Mesodermal cell (in vitro differentiated cells): ENCODE data around the gene MACROD2.
"Not testable (repeated sequence)": the region's sequence is repeated elsewhere in the genome, so short reads cannot be mapped to it uniquely, and the experiment has no call there.

ENCODE experiments used
- H3K27ac ChIP-seq: 2 replicates; pipeline ENCODE4 v1.7.0; 2013; ENCODE audit warnings: mild to moderate bottlenecking, low read depth, low read length, moderate library complexity; ENCODE audit not compliant: severe bottlenecking
- H3K36me3 ChIP-seq: 2 replicates; pipeline ENCODE4 v1.7.1; 2013; ENCODE audit warnings: mild to moderate bottlenecking, low read length, moderate library complexity; ENCODE audit not compliant: control insufficient read depth, insufficient read depth
- H3K4me1 ChIP-seq: one replicate; pipeline ENCODE4 v1.7.1; 2013; ENCODE audit warnings: mild to moderate bottlenecking, low read length; ENCODE audit not compliant: insufficient read depth, control insufficient read depth, poor library complexity, severe bottlenecking
- H3K4me3 ChIP-seq: 2 replicates; pipeline ENCODE4 v1.7.0; 2013; ENCODE audit warnings: low read length, control low read depth, mild to moderate bottlenecking; ENCODE audit not compliant: insufficient read depth, poor library complexity, severe bottlenecking; ENCODE audit errors: extremely low read depth
- H3K9me3 ChIP-seq: 2 replicates; pipeline ENCODE4 v1.7.1; 2013; ENCODE audit warnings: mild to moderate bottlenecking, low read length, moderate library complexity; ENCODE audit not compliant: control insufficient read depth
- WGBS, 2 experiments: methylation state at CpG; one replicate each; pipeline ENCODE4 v1.1.5; 2013; ENCODE audit warnings: missing lambda C conversion rate in 2 of 2; ENCODE audit not compliant: insufficient coverage in 2 of 2; 5-methylcytosine and 5-hydroxymethylcytosine counted together

The MACROD2 gene

DNA sequence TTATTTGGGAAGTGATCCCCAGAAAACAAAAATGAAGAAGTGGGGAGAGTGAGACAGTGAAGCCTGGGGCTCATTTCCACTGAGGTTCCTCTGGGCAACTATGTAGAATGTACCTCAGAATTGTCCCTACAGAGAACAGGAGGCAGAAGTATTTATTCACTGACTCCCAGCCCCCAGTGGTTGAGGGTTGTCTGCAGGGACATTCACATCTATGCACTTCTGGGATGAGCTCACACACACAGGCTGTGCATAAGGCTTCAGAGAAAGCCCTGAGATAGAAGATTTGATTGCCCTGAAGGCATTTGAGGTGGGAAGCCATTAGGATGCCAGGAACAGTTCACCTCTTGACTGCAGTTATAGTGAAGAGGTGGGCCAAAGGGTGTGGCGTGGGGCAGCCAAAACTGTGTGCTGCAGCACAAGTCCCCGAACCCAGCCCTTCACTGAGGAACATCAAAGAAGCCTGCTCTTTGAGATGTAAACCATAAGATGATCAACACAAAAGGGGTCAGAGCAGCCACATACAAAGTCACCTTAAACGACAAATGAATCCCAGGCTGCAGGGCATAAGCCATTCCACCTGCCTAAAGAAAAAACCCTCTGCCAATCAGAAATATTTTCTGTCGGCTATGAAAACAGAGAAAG is 1195.9 kb downstream of the MACROD2 start:
- Histone ChIP-seq H3K27ac (no peak overlapping the region), H3K4me1 (no peaks in the 10 kb centered on the region), H3K9me3 (no peaks in the 10 kb centered on the region), H3K4me3 (no peak overlapping the region), H3K36me3 (no peaks in the 10 kb centered on the region)
- WGBS, 2 experiments: 51 to 71% methylated on average over 2 to 4 of the region's 4 CpGs

DNA sequence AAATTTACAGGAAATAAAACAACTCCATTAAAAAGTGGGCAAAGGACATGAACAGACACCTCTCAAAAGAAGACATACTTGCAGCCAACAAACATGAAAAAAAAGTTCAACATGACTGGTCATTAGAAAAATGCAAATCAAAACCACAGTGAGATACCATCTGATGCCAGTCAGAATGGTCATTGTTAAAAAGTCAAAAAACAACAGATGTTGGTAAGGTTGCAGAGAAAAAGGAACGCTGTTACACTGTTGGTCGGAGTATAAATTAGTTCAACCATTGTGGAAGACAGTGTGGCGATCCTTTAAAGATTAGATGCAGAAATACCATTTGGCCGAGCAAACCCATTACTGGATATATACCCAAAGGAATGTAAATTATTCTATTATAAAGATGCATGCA is 1200.1 kb downstream of the MACROD2 start:
- Histone ChIP-seq H3K9me3 (no peaks in the 10 kb centered on the region), H3K36me3 (no peaks in the 10 kb centered on the region)
- WGBS, 2 experiments: 80 to 100% methylated on average over 1 to 2 of the region's 4 CpGs

DNA sequence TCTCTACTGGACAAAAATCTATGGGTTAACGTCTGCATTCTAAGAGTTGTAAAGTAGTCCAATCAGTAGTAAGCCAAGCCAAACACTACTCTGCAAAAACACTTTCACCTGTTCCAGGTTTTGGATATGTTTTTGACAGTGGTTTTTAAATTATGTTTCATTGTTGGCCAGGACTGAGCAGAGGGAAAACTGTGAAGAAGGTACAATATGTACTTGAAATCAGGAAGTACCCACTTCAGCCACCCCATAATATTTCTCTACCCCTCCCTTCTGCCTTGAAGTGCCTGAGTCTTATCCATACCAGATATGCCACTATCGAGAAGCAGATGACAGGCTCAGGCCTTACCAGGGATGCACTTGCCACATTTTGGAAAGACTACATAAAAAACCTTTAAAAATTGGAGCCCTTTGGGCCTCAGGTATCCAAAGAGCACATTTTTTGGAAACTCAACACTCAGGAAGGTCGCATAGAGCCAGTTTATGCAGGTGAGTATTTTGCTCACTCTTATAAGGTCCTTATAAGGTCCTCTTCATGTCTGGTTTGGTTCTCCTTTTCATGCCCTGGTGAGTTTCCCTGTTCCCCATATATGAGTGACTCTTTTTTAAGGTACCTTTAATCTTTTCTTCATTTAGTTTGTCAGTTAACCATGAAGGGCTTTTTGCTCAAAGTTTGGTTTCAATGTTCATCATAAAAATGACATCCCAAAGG is 1201.4 kb downstream of the MACROD2 start:
- Histone ChIP-seq H3K4me3 (no peak overlapping the region), H3K27ac (no peak overlapping the region), H3K4me1 (no peaks in the 10 kb centered on the region), H3K36me3 (no peaks in the 10 kb centered on the region), H3K9me3 (no peaks in the 10 kb centered on the region)
- WGBS, 2 experiments: 94 to 100% methylated on average over 1 to 2 of the region's 3 CpGs

More for the DNA sequence above, 1200.1 kb downstream of the MACROD2 start:
- Histone ChIP-seq H3K27ac (no peak overlapping the region), H3K4me3 (no peak overlapping the region), H3K4me1 (no peaks in the 10 kb centered on the region)

DNA sequence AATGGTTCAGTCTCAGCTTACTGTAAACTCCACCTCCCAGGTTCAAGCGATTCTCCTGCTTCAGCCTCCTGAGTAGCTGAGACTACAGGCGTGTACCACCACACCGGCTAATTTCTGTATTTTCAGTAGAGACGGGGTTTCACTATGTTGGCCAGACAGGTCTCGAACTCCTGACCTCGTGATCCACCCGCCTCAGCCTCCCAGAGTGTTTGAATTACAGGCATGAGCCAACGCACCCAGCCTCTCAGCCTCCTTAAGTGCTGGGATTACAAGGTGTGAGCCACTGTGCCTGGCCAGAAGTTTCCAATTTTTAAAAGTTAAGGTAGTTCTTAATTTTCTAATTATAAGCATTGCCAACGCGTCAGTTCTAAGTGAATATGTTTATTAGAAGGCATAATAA is 1202.7 kb downstream of the MACROD2 start:
- 84 to 88% methylated on average over 6 to 8 of the region's 10 CpGs for WGBS, 2 experiments
- H3K4me1 ChIP-seq, H3K4me3 ChIP-seq, H3K9me3 ChIP-seq, H3K27ac ChIP-seq, H3K36me3 ChIP-seq: not testable (repeated sequence)

DNA sequence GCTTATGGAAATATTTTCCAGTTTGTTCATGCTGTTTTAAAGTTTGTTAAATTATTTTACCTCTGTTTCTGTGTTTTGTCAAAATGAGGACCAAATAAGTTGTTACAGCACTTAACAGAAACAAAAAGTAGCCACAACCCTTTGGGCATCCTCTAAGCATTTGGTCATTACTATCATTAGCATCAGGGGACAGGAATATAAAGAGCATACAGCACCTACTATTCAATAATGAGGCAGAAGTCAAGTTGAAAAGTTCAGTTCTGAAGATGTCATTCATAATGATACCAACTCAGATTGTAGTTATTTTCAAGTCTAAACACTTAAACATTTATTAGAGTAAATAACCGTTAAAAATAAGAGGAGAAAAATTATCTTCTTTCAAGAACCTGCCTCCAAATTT is 1204.4 kb downstream of the MACROD2 start:
- no CpG with 5 or more reads among the region's 1 CpG for WGBS, 2 experiments
- Histone ChIP-seq H3K36me3 (no peaks in the 10 kb centered on the region), H3K27ac (no peak overlapping the region), H3K4me3 (no peak overlapping the region), H3K4me1 (no peaks in the 10 kb centered on the region), H3K9me3 (no peaks in the 10 kb centered on the region)

DNA sequence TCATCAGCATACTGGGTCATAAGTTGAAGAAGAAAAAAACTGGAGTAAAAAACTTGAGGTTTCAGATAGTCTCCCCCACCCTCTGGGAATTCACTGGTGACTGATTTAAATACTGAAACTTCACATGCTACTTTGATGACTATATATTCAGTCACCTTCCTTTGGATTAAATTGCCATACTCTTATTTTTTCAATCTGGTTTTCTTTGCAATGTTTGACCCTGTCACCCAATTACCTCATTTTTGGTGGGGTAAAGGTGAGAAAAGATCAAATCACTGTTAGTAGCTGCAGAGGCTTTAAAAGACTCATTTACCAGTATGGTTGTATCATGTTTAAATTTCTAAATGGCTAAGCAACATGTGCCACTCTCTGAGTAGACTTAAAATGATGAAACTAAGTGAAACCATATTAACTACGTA is 1204.8 kb downstream of the MACROD2 start:
- WGBS, 2 experiments: 80 to 100% methylated on average over 1 of the region's 1 CpG
- Histone ChIP-seq H3K36me3 (no peaks in the 10 kb centered on the region), H3K4me3 (no peak overlapping the region), H3K27ac (no peak overlapping the region), H3K9me3 (no peaks in the 10 kb centered on the region), H3K4me1 (no peaks in the 10 kb centered on the region)

DNA sequence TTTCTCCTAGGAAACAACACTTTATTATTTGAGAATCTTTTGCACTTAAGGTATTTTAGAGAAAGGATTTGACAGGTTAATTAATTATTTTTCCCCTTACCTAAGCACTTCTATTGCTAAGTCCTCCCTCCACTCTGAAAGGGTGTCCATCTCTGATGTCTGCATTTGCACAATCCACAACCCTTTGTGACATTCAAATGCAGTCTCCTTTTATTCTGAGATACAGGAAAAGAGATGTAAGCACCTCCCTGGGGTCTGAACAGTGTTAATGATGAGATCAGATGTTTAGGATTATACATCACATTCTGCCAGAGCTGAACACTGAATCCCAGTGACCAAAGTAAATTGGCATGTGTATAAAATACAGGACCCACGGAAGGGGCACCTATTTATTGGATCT is 1206.3 kb downstream of the MACROD2 start:
- WGBS, 2 experiments: no CpG with 5 or more reads among the region's 1 CpG
- Histone ChIP-seq H3K4me1 (no peaks in the 10 kb centered on the region), H3K27ac (no peak overlapping the region), H3K9me3 (no peaks in the 10 kb centered on the region), H3K36me3 (no peaks in the 10 kb centered on the region), H3K4me3 (no peak overlapping the region)

DNA sequence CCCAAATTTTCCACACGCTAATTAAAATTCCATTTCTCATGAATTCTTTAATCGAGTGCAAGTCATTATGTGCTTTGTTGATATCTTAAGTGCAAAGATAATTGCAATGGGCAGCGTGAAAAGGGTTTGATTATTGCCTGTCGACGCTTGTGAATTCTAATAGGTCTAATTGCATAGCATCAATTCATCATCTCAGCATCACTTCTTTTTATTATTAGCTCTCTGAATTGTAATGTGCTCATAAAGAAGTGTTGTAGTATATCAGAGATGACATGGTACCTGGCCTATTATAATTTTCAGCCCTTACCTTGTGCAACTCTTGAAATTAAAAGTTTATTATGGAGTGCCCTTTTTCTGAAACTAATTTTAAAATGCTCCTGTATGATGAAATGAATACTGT is 1208.9 kb downstream of the MACROD2 start:
- Histone ChIP-seq H3K27ac (no peak overlapping the region), H3K4me1 (no peaks in the 10 kb centered on the region), H3K9me3 (peaks cover 8% of the 10 kb centered on the region), H3K4me3 (no peak overlapping the region), H3K36me3 (no peaks in the 10 kb centered on the region)
- 100% methylated on average over 1 to 2 of the region's 5 CpGs for WGBS, 2 experiments

DNA sequence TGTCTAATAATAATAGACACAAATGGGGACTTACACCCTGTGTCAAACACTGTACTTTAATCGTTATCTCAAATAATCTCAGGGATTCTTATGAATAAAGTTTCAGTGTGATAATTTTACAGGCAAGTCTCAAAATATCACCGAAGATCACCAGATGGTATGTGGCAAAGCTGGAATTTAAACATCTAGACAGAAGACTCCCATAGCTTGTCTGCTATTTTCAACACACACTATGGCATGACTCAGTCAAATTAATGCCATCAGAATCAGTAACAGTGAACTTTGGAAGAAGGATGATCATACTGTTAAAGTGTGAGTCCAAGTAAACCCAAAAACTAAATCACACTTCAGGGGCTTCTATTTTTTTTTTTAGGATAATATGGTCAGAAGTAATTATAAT is 1209.7 kb downstream of the MACROD2 start:
- no CpG with 5 or more reads among the region's 2 CpGs for WGBS, 2 experiments

DNA sequence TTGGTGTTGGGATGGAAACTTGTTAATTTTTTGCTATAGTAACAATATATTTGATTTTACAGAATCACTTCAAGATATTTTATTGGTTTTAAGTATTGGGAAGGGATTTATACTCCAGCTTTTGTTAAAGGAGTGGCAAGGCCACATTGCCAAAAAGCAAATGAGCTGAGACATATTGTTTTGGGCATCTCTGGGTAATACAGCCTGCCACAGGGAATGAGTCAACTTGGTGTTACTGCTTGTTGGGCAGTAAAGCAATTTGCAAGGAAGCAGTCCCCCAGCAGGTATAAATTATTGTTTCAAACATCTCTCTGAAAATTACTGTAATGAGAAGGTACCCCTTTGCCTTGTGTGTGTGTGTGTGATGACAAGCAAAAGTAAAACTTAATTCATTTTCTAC is 1210.4 kb downstream of the MACROD2 start:
- Histone ChIP-seq H3K9me3 (peaks cover 8% of the 10 kb centered on the region), H3K4me1 (no peaks in the 10 kb centered on the region), H3K36me3 (no peaks in the 10 kb centered on the region), H3K4me3 (no peak overlapping the region), H3K27ac (no peak overlapping the region)

More for the DNA sequence above, 1209.7 kb downstream of the MACROD2 start:
- H3K4me1 ChIP-seq: no peaks in the 10 kb centered on the region
- no peak overlapping the region for H3K4me3 ChIP-seq
- no peaks in the 10 kb centered on the region for H3K36me3 ChIP-seq
- H3K27ac ChIP-seq: no peak overlapping the region
- peaks cover 8% of the 10 kb centered on the region for H3K9me3 ChIP-seq

DNA sequence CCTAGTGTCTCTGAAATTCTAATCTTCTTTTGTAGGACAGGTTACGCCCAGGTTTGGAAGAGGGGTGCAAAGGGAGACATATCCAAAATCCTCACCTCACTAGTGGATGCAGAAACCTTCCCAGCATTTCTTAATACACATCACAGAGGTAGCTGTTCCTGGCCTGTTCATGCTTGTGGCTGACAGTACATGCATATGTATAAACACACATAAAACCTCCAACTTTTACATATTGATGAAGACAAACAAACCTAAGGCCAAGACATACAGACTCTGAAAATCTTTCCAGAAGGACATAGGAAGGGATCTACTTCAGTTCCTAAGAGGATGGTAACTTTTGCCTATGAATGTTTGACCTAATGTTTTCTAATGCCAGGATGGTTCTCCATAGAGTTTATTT is 1214.2 kb downstream of the MACROD2 start:
- 83% methylated on average over 1 of the region's 1 CpG; no CpG with 5 or more reads in 1 of the 2 experiments for WGBS, 2 experiments
- H3K36me3 ChIP-seq: no peaks in the 10 kb centered on the region

More for the DNA sequence above, 1214.2 kb downstream of the MACROD2 start:
- Histone ChIP-seq H3K4me3 (no peak overlapping the region), H3K9me3 (peaks cover 8% of the 10 kb centered on the region), H3K4me1 (no peaks in the 10 kb centered on the region), H3K27ac (no peak overlapping the region)
